GM23248 (cell line): Measurements from ENCODE around the gene SLC39A1. TPM values are rescaled to one million over a fixed set of nuclear protein-coding genes. Genes with fewer than 3 reads are reported as not detected.

ENCODE experiments used
- DNase-seq: peaks from one replicate; pipeline ENCODE4 v3.0.0-alpha.2; 2015
- H2AFZ ChIP-seq: fragments of 200-600 bp; sonication (generic); 2 replicates; pipeline ENCODE4 v1.6.1; 2016; ENCODE audit warnings: antibody characterized with exemption
- H3F3A ChIP-seq: fragments of 200-600 bp; sonication (generic); 2 replicates; pipeline ENCODE4 v1.6.1; 2016; ENCODE audit warnings: mild to moderate bottlenecking, antibody characterized with exemption, mixed run types; ENCODE audit not compliant: insufficient read depth
- H3K27ac ChIP-seq: fragments of 200-600 bp; sonication (generic); 2 replicates; pipeline ENCODE4 v1.5.1; 2016; ENCODE audit warnings: mild to moderate bottlenecking
- H3K27me3 ChIP-seq: fragments of 200-600 bp; sonication (generic); replicated peaks from 2 replicates; pipeline ENCODE4 v1.6.1; 2016; ENCODE audit warnings: mild to moderate bottlenecking; ENCODE audit not compliant: insufficient read depth
- H3K36me3 ChIP-seq: fragments of 200-600 bp; sonication (generic); 2 replicates; pipeline ENCODE4 v1.6.1; 2016; ENCODE audit warnings: low read depth, mild to moderate bottlenecking
- H3K4me1 ChIP-seq: fragments of 200-600 bp; sonication (generic); 2 replicates; pipeline ENCODE4 v1.6.1; 2016; ENCODE audit warnings: mild to moderate bottlenecking; ENCODE audit not compliant: insufficient read depth
- H3K4me2 ChIP-seq: fragments of 200-600 bp; sonication (generic); one replicate; pipeline ENCODE4 v1.6.1; 2016; ENCODE audit warnings: mild to moderate bottlenecking; ENCODE audit not compliant: unreplicated experiment
- H3K4me3 ChIP-seq: fragments of 200-600 bp; sonication (generic); 2 replicates; pipeline ENCODE4 v1.5.1; 2016; ENCODE audit warnings: mild to moderate bottlenecking
- H3K79me2 ChIP-seq: fragments of 200-600 bp; sonication (generic); 2 replicates; pipeline ENCODE4 v1.6.1; 2016; ENCODE audit warnings: mild to moderate bottlenecking; ENCODE audit not compliant: insufficient read depth
- H3K9ac ChIP-seq: fragments of 200-600 bp; sonication (generic); 2 replicates; pipeline ENCODE4 v1.6.1; 2016; ENCODE audit warnings: mild to moderate bottlenecking
- H3K9me2 ChIP-seq: fragments of 200-600 bp; sonication (generic); 2 replicates; pipeline ENCODE4 v1.6.1; 2016; ENCODE audit warnings: mixed run types, mild to moderate bottlenecking, moderate library complexity; ENCODE audit not compliant: insufficient read depth
- H3K9me3 ChIP-seq: fragments of 200-600 bp; sonication (generic); one replicate; pipeline ENCODE4 v1.6.1; 2017; ENCODE audit warnings: low read depth
- H4K20me1 ChIP-seq: fragments of 200-600 bp; sonication (generic); 2 replicates; pipeline ENCODE4 v1.6.0; 2016; ENCODE audit not compliant: insufficient read depth
- EZH2 ChIP-seq: fragments of 200-600 bp; sonication (generic); IDR thresholded peaks from 2 replicates; pipeline ENCODE4 v1.6.1; 2018; ENCODE audit warnings: antibody characterized with exemption, mild to moderate bottlenecking; ENCODE audit not compliant: insufficient read depth, poor library complexity, severe bottlenecking
- EZH2phosphoT487 ChIP-seq: fragments of 200-600 bp; sonication (generic); IDR thresholded peaks from 2 replicates; pipeline ENCODE4 v1.6.1; 2018; ENCODE audit warnings: antibody characterized with exemption, moderate library complexity, mild to moderate bottlenecking, low read depth; ENCODE audit not compliant: insufficient read depth
- WGBS, 2 experiments: methylation state at CpG; one replicate each; pipeline ENCODE4 v1.1.6; 2015 to 2017; ENCODE audit warnings: low lambda C conversion rate in 2 of 2, low coverage in 1 of 2; ENCODE audit errors: missing lambda C conversion rate in 2 of 2; 5-methylcytosine and 5-hydroxymethylcytosine counted together
- in situ Hi-C: fragments of 300-500 bp; cut with MboI; formaldehyde crosslinking; loops from 2 replicates; pipeline ENCODE4 v1.15.0; 2020
- polyA plus RNA-seq: library from polyadenylated mRNA; unstranded; fragments of >200 nt; fragmentation: Nextera tagmentation; extraction: Ambion mirVana; gene quantifications from 2 replicates; pipeline ENCODE4 v1.2.1, GENCODE V29; 2016
- total RNA-seq: library from RNA; depleted of rRNA; stranded (reverse); fragments of >200 nt; shearing (Covaris generic); gene quantifications from 2 replicates; pipeline ENCODE4 v1.2.3, GENCODE V29; 2014

SLC39A1 gene
- total and polyA plus RNA-seq, 2 experiments from 2014 or later = 91.9 to 120 TPM

- Histone ChIP-seq H3K4me3 (peak overlapping the region; percentile 96), H3K36me3 (no peaks in the 10 kb centered on the region), H2AFZ (peak overlapping the region; percentile 44), H3F3A (peaks cover 41% of the 10 kb centered on the region), H3K79me2 (peaks cover 49% of the 10 kb centered on the region), H3K9me3 (no peaks in the 10 kb centered on the region), H3K27me3 (no peaks in the 10 kb centered on the region), H3K4me1 (peaks cover 30% of the 10 kb centered on the region), H3K27ac (peak overlapping the region; percentile 65), H3K4me2 (peak overlapping the region; percentile 88), H4K20me1 (peaks cover 23% of the 10 kb centered on the region), H3K9ac (peak overlapping the region; percentile 84), H3K9me2 (no peaks in the 10 kb centered on the region)
- 1 to 2% methylated on average over 12 to 82 of the region's 86 CpGs for WGBS, 2 experiments
- TF ChIP-seq EZH2 (no peak), EZH2phosphoT487 (no peak)
- DNase-seq = peak; percentile 58
- in situ Hi-C loops = no loop called here
Observed at GRCh38 chr1:153922076-153922971, 41.0 kb downstream of the SLC39A1 start.

GRCh38 chr1:153921803-153922075 lies 41.6 kb downstream of the SLC39A1 start:
- H3K27ac ChIP-seq = peak overlapping the region; percentile 65
- H3K9me3 ChIP-seq = no peaks in the 10 kb centered on the region
- H3K9ac ChIP-seq = peak overlapping the region; percentile 84
- DNase-seq = no peak
- peaks cover 41% of the 10 kb centered on the region for H3F3A ChIP-seq
- H3K4me2 ChIP-seq = peak overlapping the region; percentile 88
- H3K27me3 ChIP-seq = no peaks in the 10 kb centered on the region
- WGBS, 2 experiments = 1 to 3% methylated on average over 10 of the region's 10 CpGs
- H3K4me3 ChIP-seq = peak overlapping the region; percentile 96
- TF ChIP-seq EZH2phosphoT487 = no peak
- no peak for TF ChIP-seq EZH2
- peaks cover 55% of the 10 kb centered on the region for H3K79me2 ChIP-seq
- in situ Hi-C loops = no loop called here
- H4K20me1 ChIP-seq = peaks cover 23% of the 10 kb centered on the region
- no peaks in the 10 kb centered on the region for H3K9me2 ChIP-seq
- H2AFZ ChIP-seq = peak overlapping the region; percentile 44
- no peaks in the 10 kb centered on the region for H3K36me3 ChIP-seq
- H3K4me1 ChIP-seq = peaks cover 30% of the 10 kb centered on the region

- 6 to 15% methylated on average over 3 of the region's 3 CpGs for WGBS, 2 experiments
- H3K4me3 ChIP-seq = peak overlapping the region; percentile 96
- TF ChIP-seq EZH2phosphoT487 (no peak), EZH2 (no peak)
- H2AFZ ChIP-seq = no peak overlapping the region
- DNase-seq = peak; percentile 16
- peaks cover 41% of the 10 kb centered on the region for H3F3A ChIP-seq
- peak overlapping the region; percentile 84 for H3K9ac ChIP-seq
- H3K27ac ChIP-seq = no peak overlapping the region
- peaks cover 60% of the 10 kb centered on the region for H3K79me2 ChIP-seq
- no peaks in the 10 kb centered on the region for H3K27me3 ChIP-seq
- H4K20me1 ChIP-seq = peaks cover 23% of the 10 kb centered on the region
- H3K9me3 ChIP-seq = no peaks in the 10 kb centered on the region
- no peaks in the 10 kb centered on the region for H3K36me3 ChIP-seq
- in situ Hi-C loops = no loop called here
- no peaks in the 10 kb centered on the region for H3K9me2 ChIP-seq
- H3K4me1 ChIP-seq = peaks cover 30% of the 10 kb centered on the region
- peak overlapping the region; percentile 88 for H3K4me2 ChIP-seq
Observed at GRCh38 chr1:153921080-153921802, 42.1 kb downstream of the SLC39A1 start.

DNA sequence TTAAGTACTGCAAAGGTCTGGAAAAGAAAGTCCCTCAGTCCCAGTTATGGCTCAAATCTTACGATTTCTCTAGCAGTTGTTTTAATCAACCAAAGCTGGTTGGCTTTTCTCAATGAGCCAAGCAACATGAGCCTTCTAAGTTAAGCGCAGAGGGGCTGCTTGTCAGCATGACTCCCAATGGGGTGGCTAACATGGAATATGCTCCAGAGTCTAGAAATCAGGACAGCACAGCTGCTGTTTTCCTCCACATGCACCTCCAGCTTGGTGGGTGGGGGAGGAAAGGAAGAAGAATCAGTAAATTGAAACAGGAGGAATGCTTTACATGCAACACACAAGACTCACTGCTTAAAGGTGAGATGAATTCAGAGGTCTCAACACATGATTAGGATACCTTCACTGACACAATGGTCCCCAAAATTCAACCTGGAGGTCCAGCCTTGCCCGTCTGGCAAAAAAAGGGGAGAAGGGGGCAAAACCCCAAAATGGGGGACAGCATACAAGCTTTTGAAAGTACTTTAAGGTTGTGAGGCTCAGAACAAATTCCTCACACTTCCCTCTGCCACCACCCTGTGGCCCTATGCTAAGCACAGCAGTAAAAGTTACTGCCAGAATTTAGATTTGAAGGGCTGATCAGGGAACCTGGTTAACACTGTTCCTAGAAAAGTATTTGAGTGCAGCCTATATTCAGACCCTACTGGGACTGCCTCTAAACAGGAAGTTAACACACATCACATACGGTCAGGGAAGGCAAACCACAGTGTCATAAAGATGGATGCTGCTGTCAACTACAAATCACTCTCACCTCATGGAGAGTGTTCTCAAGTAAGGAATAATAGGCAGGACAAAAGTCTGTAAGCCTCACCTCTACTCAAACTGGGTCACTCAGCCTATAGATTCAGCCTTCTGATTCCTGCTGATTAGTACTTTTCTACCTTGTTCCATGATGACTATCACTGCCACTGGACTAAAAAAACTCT lies 43.2 kb downstream of the SLC39A1 start:
- in situ Hi-C loops = no loop called here
- H3K36me3 ChIP-seq = no peaks in the 10 kb centered on the region
- H3K4me2 ChIP-seq = peak overlapping the region; percentile 88
- H3K27ac ChIP-seq = peak overlapping the region; percentile 16; the same call in 1 of the 2 replicates
- peak overlapping the region; percentile 84; the same call in 1 of the 2 replicates for H3K9ac ChIP-seq
- peak; percentile 52 for DNase-seq
- H2AFZ ChIP-seq = no peak overlapping the region
- peaks cover 71% of the 10 kb centered on the region for H3K79me2 ChIP-seq
- peaks cover 30% of the 10 kb centered on the region for H3K4me1 ChIP-seq
- H3K9me3 ChIP-seq = no peaks in the 10 kb centered on the region
- TF ChIP-seq EZH2phosphoT487 (no peak), EZH2 (no peak)
- H3F3A ChIP-seq = peaks cover 41% of the 10 kb centered on the region
- H4K20me1 ChIP-seq = peaks cover 23% of the 10 kb centered on the region
- no peaks in the 10 kb centered on the region for H3K27me3 ChIP-seq
- WGBS, 2 experiments = 27 to 28% methylated on average over 4 of the region's 4 CpGs
- H3K4me3 ChIP-seq = peak overlapping the region; percentile 96
- H3K9me2 ChIP-seq = no peaks in the 10 kb centered on the region
